ENCODE measurements around the gene RAB10.

GRCh38 chr2:26068602-26069298, 34.9 kb downstream of the RAB10 start:
- TF ChIP-seq CTCF (IDR thresholded peaks at IDR 0.05) (no peak), POLR2A (IDR thresholded peaks at IDR 0.05) (no peak)

Data from thyroid gland (tissue), 4 donors.